GM12878 (cell line): ENCODE data around the gene PPP1R17. TPM values are rescaled to one million over a fixed set of nuclear protein-coding genes. Genes with fewer than 3 reads are reported as not detected.

ENCODE experiments used
- ATAC-seq: fragments of 200-7000 bp; cut with Tn5 transposase; 3 replicates; pipeline ENCODE4 v1.9.1; 2020; ENCODE audit warnings: mild to moderate bottlenecking, moderate library complexity
- BruUV-seq: library from RNA; stranded (reverse); fragments of 400-500 nt; replicated peaks from 2 replicates; lab custom pipeline; 2021; lab: Mats Ljungman, UMichigan
- CTCF ChIA-PET: fragments of 300-600 bp; sonication (Branson Sonifier 250); formaldehyde crosslinking; extraction: SDS; loops from one replicate; lab custom pipeline; 2021; ENCODE audit warnings: inconsistent platforms; lab: Yijun Ruan, JAX
- POLR2A ChIA-PET: fragments of 350-600 bp; formaldehyde crosslinking; extraction: SDS; loops from one replicate; lab custom pipeline; 2021; ENCODE audit warnings: inconsistent platforms; lab: Charles Lee
- RAD21 ChIA-PET: fragments of 300-600 bp; sonication (Branson Sonifier 250); formaldehyde crosslinking; loops from one replicate; lab custom pipeline; 2023; ENCODE audit warnings: antibody characterized with exemption; ENCODE audit not compliant: unreplicated experiment; lab: Charles Lee
- SMC1A ChIA-PET: fragments of 300-600 bp; sonication (Branson Sonifier 250); formaldehyde crosslinking; loops from one replicate; lab custom pipeline; 2023; ENCODE audit not compliant: unreplicated experiment, uncharacterized antibody; lab: Charles Lee
- DNase-seq: peaks from one replicate; pipeline ENCODE4 v3.0.0-alpha.2; 2011; ENCODE audit warnings: low read depth, low spot score
- FAIRE-seq: peaks from 3 replicates; lab custom pipeline; 2011; peaks lifted over from hg19 to GRCh38; lab: Jason Lieb, UNC
- H2AFZ ChIP-seq: 2 replicates; pipeline ENCODE4 v1.6.0; 2011; ENCODE audit warnings: low read depth, low read length, control low read depth; ENCODE audit not compliant: control insufficient read depth
- H3K27ac ChIP-seq: 2 replicates; pipeline ENCODE4 v1.5.1; 2011; ENCODE audit warnings: control low read depth; ENCODE audit not compliant: control insufficient read depth, insufficient read depth
- H3K27me3 ChIP-seq, 2 experiments: replicated peaks in 1 of 2; 2 replicates each; pipeline versions ENCODE4 v1.6.0 to v1.6.1; 2011; ENCODE audit warnings: low read length in 1 of 2; ENCODE audit not compliant: control insufficient read depth in 2 of 2, insufficient read depth in 2 of 2
- H3K36me3 ChIP-seq, 2 experiments: 2 replicates each; pipeline ENCODE4 v1.5.1; 2011; ENCODE audit warnings: low read length in 1 of 2; ENCODE audit not compliant: control insufficient read depth in 2 of 2, insufficient read depth in 2 of 2
- H3K4me1 ChIP-seq: 2 replicates; pipeline ENCODE4 v1.6.1; 2011; ENCODE audit warnings: mild to moderate bottlenecking, low read length, moderate library complexity, mixed read lengths; ENCODE audit not compliant: control insufficient read depth, insufficient read depth
- H3K4me2 ChIP-seq: 2 replicates; pipeline ENCODE4 v1.6.0; 2011; ENCODE audit warnings: control low read depth; ENCODE audit not compliant: control insufficient read depth, insufficient read depth
- H3K4me3 ChIP-seq: fragments of 200-600 bp; sonication (generic); 2 replicates; pipeline ENCODE4 v1.5.1; 2016
- H3K79me2 ChIP-seq: 2 replicates; pipeline ENCODE4 v1.6.0; 2011; ENCODE audit warnings: low read length; ENCODE audit not compliant: control insufficient read depth, insufficient read depth
- H3K9ac ChIP-seq: 2 replicates; pipeline ENCODE4 v1.8.0; 2011; ENCODE audit warnings: low read length, control low read depth, mixed read lengths; ENCODE audit not compliant: control insufficient read depth, insufficient read depth
- H3K9me3 ChIP-seq: replicated peaks from 3 replicates; pipeline ENCODE4 v1.5.1; 2011; ENCODE audit warnings: mild to moderate bottlenecking, low read length; ENCODE audit not compliant: control insufficient read depth, insufficient read depth
- H4K20me1 ChIP-seq: 2 replicates; pipeline ENCODE4 v1.6.0; 2011; ENCODE audit not compliant: control insufficient read depth, insufficient read depth
- BCLAF1 ChIP-seq: fragments of 450-650 bp; IDR thresholded peaks from 2 replicates; pipeline ENCODE4 v1.6.1; 2017; ENCODE audit warnings: antibody characterized with exemption, mild to moderate bottlenecking, moderate library complexity
- POLR2AphosphoS5 ChIP-seq: IDR thresholded peaks from 2 replicates; pipeline ENCODE4 v1.6.1; 2011; ENCODE audit warnings: mild to moderate bottlenecking, low read length, inconsistent platforms
- REST ChIP-seq: IDR thresholded peaks from 2 replicates; pipeline ENCODE4 v1.6.1; 2012; ENCODE audit warnings: mild to moderate bottlenecking, low read depth, low read length
- SUPT20H ChIP-seq: IDR thresholded peaks from 2 replicates; pipeline ENCODE4 v1.6.1; 2011; ENCODE audit warnings: low read depth, mild to moderate bottlenecking, low read length, moderate library complexity, borderline replicate concordance; ENCODE audit not compliant: control insufficient read depth
- SUZ12 ChIP-seq: fragments of 200-600 bp; sonication (generic); IDR thresholded peaks from one replicate; pipeline ENCODE4 v1.6.1; 2018; ENCODE audit warnings: antibody characterized with exemption, mild to moderate bottlenecking; ENCODE audit not compliant: unreplicated experiment
- ZSCAN29 ChIP-seq: fragments of 450-650 bp; IDR thresholded peaks from 2 replicates; pipeline ENCODE4 v1.6.1; 2017; ENCODE audit warnings: mild to moderate bottlenecking, moderate library complexity
- WGBS: methylation state at CpG from one replicate; pipeline ENCODE4 v1.1.6; 2016; ENCODE audit warnings: low lambda C conversion rate; ENCODE audit not compliant: insufficient replicate concordance, insufficient coverage; ENCODE audit errors: missing lambda C conversion rate; 5-methylcytosine and 5-hydroxymethylcytosine counted together
- in situ Hi-C: fragments of 300-500 bp; cut with MboI; formaldehyde crosslinking; loops from 9 replicates; pipeline ENCODE4 v1.14.3; 2018; ENCODE audit warnings: mixed read lengths
- intact Hi-C: fragments of 100-400 bp; cut with micrococcal nuclease; formaldehyde crosslinking; loops from one replicate; pipeline ENCODE4 v1.14.2; 2022; ENCODE audit not compliant: unreplicated experiment
- polyA plus RNA-seq, 11 experiments: library from polyadenylated mRNA; depleted of rRNA in 4 of 11; unstranded in 6 of 11; stranded (reverse) in 5 of 11; fragments of >200 nt; fragmentation: Nextera tagmentation in 4 of 11; fragmentation: Illumina TruSeq in 1 of 11; extraction: Ambion mirVana in 4 of 11; extraction: Trizol in 1 of 11; gene quantifications; 1 replicate in 1 of 11; 2 replicates in 10 of 11; pipeline versions ENCODE4 v1.2.1 to v1.2.3, GENCODE V29; 2011 to 2016; ENCODE audit warnings: inconsistent platforms in 2 of 11, missing spikeins in 2 of 11, low read depth in 1 of 11
- total RNA-seq, 4 experiments: library from RNA; depleted of rRNA in 3 of 4; stranded (reverse); fragments of >200 nt in 3 of 4; fragmentation: Illumina TruSeq in 1 of 4; extraction: Trizol in 1 of 4; gene quantifications; 2 replicates each; pipeline versions ENCODE4 v1.2.1 to v1.2.3, GENCODE V29; 2013 to 2021

PPP1R17 gene
- total and polyA plus RNA-seq, 10 of the 15 experiments (the other 5 are each of a cell fraction or from before 2014, with no cell fraction given), result 0.05 to 0.28 (median 0.19) TPM; not detected in 7

- TF ChIP-seq BCLAF1 (no peak), POLR2AphosphoS5 (no peak)
Observed at GRCh38 chr7:31735991-31736982, 49.3 kb downstream of the PPP1R17 start (continued).

GRCh38 chr7:31741852-31742251 lies 54.8 kb downstream of the PPP1R17 start:
- BruUV-seq, result no TSS peak
- ATAC-seq, result no peak
- Histone ChIP-seq H3K36me3 (no peaks in the 10 kb centered on the region), H3K4me3 (no peak overlapping the region), H3K27ac (no peak overlapping the region), H3K4me1 (no peaks in the 10 kb centered on the region), H3K9ac (no peak overlapping the region), H3K79me2 (no peaks in the 10 kb centered on the region), H3K9me3 (no peaks in the 10 kb centered on the region), H3K27me3 (no peaks in the 10 kb centered on the region), H2AFZ (no peak overlapping the region), H3K4me2 (no peak overlapping the region)
- ChIA-PET RAD21 (interaction anchor here (0.9 kb wide), 1 partner anchor 461 kb away, joined by 5 read pairs; no protein-coding TSS in a partner anchor), SMC1A (interaction anchor here (0.8 to 2.1 kb wide), 3 partner anchors 299 to 617 kb away, joined by 3 to 6 read pairs (median 6); no protein-coding TSS in a partner anchor), POLR2A (no interaction called here), CTCF (interaction anchor here (0.6 to 2.6 kb wide), 9 partner anchors 8 to 607 kb away, joined by 3 to 10 read pairs (median 4); no protein-coding TSS in a partner anchor)
- FAIRE-seq, result no peak
- in situ Hi-C loops, result loop anchor here (5.0 to 10.0 kb wide), 3 partner anchors 460 to 743 kb away; no protein-coding TSS in a partner anchor
- 5% methylated on average over 4 of the region's 4 CpGs for WGBS
- DNase-seq, result no peak
- TF ChIP-seq REST (no peak), ZSCAN29 (no peak), SUPT20H (no peak), SUZ12 (no peak)
- TF ChIP-seq, all 136 proteins: peak for 0
- H4K20me1 ChIP-seq, result no peaks in the 10 kb centered on the region
- intact Hi-C loops, result no loop called here
